ENCODE measurements around the gene DLGAP1. TPM values are rescaled to one million over a fixed set of nuclear protein-coding genes. Genes with fewer than 3 reads are reported as not detected.

Gene DLGAP1
- total and polyA plus RNA-seq, 2 of the 13 experiments (the other 11 are each of a cell fraction or from before 2014, with no cell fraction given): 0.01 TPM; not detected in 1

- TF ChIP-seq CENPT (CRISPR knock-in tag; IDR thresholded peaks at IDR 0.05; ENCODE audit: low read depth) (no peak), MEIS2 (CRISPR knock-in tag; IDR thresholded peaks at IDR 0.05) (no peak)
These were observed 38.1 kb downstream of the DLGAP1 start (continued) for GRCh38 chr18:4416976-4417375.

DNA sequence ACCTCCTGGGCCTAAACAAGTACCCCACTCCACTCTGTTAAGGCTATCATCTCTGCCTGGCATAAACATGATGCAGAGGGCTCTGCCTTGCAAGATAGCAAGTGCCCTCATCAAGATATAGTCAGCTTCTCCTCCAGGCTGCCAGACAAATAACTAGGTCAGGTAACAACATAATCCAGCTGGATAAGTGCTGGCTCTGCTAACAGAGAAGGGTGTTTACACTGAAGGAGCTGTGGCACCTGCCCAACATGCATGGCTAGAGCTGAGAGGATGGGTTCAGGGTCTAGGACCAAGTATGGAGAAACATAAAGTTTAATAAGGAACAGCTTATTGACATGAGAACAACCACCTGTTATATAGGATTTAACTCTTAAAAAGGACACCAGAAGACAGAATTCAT lies 42.8 kb downstream of the DLGAP1 start:
- Histone ChIP-seq H3K4me1 (ENCODE audit: insufficient read depth, low read length) (no peaks in the 10 kb centered on the region), H4K20me1 (ENCODE audit: insufficient read depth, low read length) (no peaks in the 10 kb centered on the region), H3K27me3 (ENCODE audit: control insufficient read depth in 1 of 2, insufficient read depth in 2 of 2, low read length in 2 of 2) (no peaks in the 10 kb centered on the region), H3K4me3 (replicated peaks in 1 of 3; ENCODE audit: insufficient read depth in 1 of 3, low read depth in 2 of 3, low read length in 3 of 3) (no peak overlapping the region), H3K4me2 (ENCODE audit: low read depth, low read length) (no peak overlapping the region), H3K36me3 (replicated peaks in 1 of 2; ENCODE audit: control insufficient read depth in 1 of 2, insufficient read depth in 2 of 2, low read length in 2 of 2) (no peaks in the 10 kb centered on the region), H3K27ac (ENCODE audit: extremely low read length, insufficient read depth, low read length) (no peak overlapping the region), H3K9ac (ENCODE audit: insufficient read depth, low read depth, low read length) (no peak overlapping the region), H3K79me2 (ENCODE audit: insufficient read depth, low read length) (no peaks in the 10 kb centered on the region), H2AFZ (ENCODE audit: low read length) (no peak overlapping the region), H3K9me3 (ENCODE audit: low read length) (no peaks in the 10 kb centered on the region)
- in situ Hi-C loops (cut with HindIII; ENCODE audit: extremely low pct_ligation_motif_present, low pct_unique_long_range_greater_than_20kb) (no loop called here), intact Hi-C loops (cut with micrococcal nuclease; ENCODE audit: unreplicated experiment) (no loop called here)
- DNase-seq (ENCODE audit: low spot score) (no peak), ATAC-seq (no peak), FAIRE-seq (no peak)
- BruUV-seq (replicated peaks): no TSS peak
- ChIA-PET CTCF (ENCODE audit: low intra/inter-chr PET ratio, low total read pairs) (no interaction called here), POLR2A (no interaction called here)
- TF ChIP-seq THAP8 (CRISPR knock-in tag; IDR thresholded peaks at IDR 0.05; ENCODE audit: borderline replicate concordance): no peak
- no peak for TF ChIP-seq CCDC6 (CRISPR knock-in tag; IDR thresholded peaks at IDR 0.05)
- TF ChIP-seq, protein P1, sequence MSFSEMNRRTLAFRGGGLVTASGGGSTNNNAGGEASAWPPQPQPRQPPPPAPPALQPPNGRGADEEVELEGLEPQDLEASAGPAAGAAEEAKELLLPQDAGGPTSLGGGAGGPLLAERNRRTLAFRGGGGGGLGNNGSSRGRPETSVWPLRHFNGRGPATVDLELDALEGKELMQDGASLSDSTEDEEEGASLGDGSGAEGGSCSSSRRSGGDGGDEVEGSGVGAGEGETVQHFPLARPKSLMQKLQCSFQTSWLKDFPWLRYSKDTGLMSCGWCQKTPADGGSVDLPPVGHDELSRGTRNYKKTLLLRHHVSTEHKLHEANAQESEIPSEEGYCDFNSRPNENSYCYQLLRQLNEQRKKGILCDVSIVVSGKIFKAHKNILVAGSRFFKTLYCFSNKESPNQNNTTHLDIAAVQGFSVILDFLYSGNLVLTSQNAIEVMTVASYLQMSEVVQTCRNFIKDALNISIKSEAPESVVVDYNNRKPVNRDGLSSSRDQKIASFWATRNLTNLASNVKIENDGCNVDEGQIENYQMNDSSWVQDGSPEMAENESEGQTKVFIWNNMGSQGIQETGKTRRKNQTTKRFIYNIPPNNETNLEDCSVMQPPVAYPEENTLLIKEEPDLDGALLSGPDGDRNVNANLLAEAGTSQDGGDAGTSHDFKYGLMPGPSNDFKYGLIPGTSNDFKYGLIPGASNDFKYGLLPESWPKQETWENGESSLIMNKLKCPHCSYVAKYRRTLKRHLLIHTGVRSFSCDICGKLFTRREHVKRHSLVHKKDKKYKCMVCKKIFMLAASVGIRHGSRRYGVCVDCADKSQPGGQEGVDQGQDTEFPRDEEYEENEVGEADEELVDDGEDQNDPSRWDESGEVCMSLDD (CRISPR knock-in tag; IDR thresholded peaks at IDR 0.05; ENCODE audit: borderline replicate concordance): no peak
- TF ChIP-seq ZNF772 (CRISPR knock-in tag; IDR thresholded peaks at IDR 0.05): no peak
- no peak for TF ChIP-seq MTERF4 (CRISPR knock-in tag; IDR thresholded peaks at IDR 0.05)
- TF ChIP-seq, protein P2, sequence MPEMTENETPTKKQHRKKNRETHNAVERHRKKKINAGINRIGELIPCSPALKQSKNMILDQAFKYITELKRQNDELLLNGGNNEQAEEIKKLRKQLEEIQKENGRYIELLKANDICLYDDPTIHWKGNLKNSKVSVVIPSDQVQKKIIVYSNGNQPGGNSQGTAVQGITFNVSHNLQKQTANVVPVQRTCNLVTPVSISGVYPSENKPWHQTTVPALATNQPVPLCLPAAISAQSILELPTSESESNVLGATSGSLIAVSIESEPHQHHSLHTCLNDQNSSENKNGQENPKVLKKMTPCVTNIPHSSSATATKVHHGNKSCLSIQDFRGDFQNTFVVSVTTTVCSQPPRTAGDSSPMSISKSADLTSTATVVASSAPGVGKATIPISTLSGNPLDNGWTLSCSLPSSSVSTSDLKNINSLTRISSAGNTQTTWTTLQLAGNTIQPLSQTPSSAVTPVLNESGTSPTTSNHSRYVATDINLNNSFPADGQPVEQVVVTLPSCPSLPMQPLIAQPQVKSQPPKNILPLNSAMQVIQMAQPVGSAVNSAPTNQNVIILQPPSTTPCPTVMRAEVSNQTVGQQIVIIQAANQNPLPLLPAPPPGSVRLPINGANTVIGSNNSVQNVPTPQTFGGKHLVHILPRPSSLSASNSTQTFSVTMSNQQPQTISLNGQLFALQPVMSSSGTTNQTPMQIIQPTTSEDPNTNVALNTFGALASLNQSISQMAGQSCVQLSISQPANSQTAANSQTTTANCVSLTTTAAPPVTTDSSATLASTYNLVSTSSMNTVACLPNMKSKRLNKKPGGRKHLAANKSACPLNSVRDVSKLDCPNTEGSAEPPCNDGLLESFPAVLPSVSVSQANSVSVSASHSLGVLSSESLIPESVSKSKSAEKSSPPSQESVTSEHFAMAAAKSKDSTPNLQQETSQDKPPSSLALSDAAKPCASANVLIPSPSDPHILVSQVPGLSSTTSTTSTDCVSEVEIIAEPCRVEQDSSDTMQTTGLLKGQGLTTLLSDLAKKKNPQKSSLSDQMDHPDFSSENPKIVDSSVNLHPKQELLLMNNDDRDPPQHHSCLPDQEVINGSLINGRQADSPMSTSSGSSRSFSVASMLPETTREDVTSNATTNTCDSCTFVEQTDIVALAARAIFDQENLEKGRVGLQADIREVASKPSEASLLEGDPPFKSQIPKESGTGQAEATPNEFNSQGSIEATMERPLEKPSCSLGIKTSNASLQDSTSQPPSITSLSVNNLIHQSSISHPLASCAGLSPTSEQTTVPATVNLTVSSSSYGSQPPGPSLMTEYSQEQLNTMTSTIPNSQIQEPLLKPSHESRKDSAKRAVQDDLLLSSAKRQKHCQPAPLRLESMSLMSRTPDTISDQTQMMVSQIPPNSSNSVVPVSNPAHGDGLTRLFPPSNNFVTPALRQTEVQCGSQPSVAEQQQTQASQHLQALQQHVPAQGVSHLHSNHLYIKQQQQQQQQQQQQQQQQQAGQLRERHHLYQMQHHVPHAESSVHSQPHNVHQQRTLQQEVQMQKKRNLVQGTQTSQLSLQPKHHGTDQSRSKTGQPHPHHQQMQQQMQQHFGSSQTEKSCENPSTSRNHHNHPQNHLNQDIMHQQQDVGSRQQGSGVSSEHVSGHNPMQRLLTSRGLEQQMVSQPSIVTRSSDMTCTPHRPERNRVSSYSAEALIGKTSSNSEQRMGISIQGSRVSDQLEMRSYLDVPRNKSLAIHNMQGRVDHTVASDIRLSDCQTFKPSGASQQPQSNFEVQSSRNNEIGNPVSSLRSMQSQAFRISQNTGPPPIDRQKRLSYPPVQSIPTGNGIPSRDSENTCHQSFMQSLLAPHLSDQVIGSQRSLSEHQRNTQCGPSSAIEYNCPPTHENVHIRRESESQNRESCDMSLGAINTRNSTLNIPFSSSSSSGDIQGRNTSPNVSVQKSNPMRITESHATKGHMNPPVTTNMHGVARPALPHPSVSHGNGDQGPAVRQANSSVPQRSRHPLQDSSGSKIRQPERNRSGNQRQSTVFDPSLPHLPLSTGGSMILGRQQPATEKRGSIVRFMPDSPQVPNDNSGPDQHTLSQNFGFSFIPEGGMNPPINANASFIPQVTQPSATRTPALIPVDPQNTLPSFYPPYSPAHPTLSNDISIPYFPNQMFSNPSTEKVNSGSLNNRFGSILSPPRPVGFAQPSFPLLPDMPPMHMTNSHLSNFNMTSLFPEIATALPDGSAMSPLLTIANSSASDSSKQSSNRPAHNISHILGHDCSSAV (CRISPR knock-in tag; IDR thresholded peaks at IDR 0.05; ENCODE audit: borderline replicate concordance): no peak
- TF ChIP-seq NONO (IDR thresholded peaks at IDR 0.05): no peak
- TF ChIP-seq NONO (CRISPR knock-in tag; conservative IDR thresholded peaks at IDR 0.05): no peak
- no peak for TF ChIP-seq TCF12 (IDR thresholded peaks at IDR 0.05)
- no peak for TF ChIP-seq TCF12 (CRISPR knock-in tag; IDR thresholded peaks at IDR 0.05)

Data from HepG2 (cell line).